ENCODE data around the gene BTBD2. TPM values are rescaled to one million over a fixed set of nuclear protein-coding genes. Genes with fewer than 3 reads are reported as not detected.

The BTBD2 gene
- polyA plus RNA-seq, 1 experiment, result 25.5 TPM

GRCh38 chr19:2039089-2039958, 23.8 kb upstream of the BTBD2 start:
- CTCF ChIA-PET, result interaction anchor here (0.6 to 1.1 kb wide), 2 partner anchors 31 to 110 kb away, joined by 3 read pairs; no protein-coding TSS in a partner anchor
- POLR2A ChIA-PET, result interaction anchor here (0.8 kb wide), 1 partner anchor 12 kb away, joined by 3 read pairs; the partner anchor contains the start of gene MKNK2
- Histone ChIP-seq H3K9me3 (ENCODE audit: control insufficient read depth, insufficient read depth, low read length) (peaks cover 16% of the 10 kb centered on the region), H3K27ac (ENCODE audit: low read depth, low read length) (no peak overlapping the region), H3K27me3 (ENCODE audit: control insufficient read depth, insufficient read depth, low read length) (no peaks in the 10 kb centered on the region), H3K4me3 (ENCODE audit: low read depth, low read length) (no peak overlapping the region)
- no peak for DNase-seq (ENCODE audit: low read depth, low spot score)
- TF ChIP-seq CTCF (IDR thresholded peaks at IDR 0.05; ENCODE audit: low read depth, low read length), result no peak

GRCh38 chr19:2038284-2039088, 23.0 kb upstream of the BTBD2 start:
- ChIA-PET POLR2A (interaction anchor here (0.8 kb wide), 1 partner anchor 13 kb away, joined by 3 read pairs; the partner anchor contains the start of gene MKNK2), CTCF (no interaction called here)
- Histone ChIP-seq H3K27me3 (ENCODE audit: control insufficient read depth, insufficient read depth, low read length) (no peaks in the 10 kb centered on the region), H3K4me3 (ENCODE audit: low read depth, low read length) (no peak overlapping the region), H3K9me3 (ENCODE audit: control insufficient read depth, insufficient read depth, low read length) (peaks cover 16% of the 10 kb centered on the region), H3K27ac (ENCODE audit: low read depth, low read length) (no peak overlapping the region)
- TF ChIP-seq CTCF (IDR thresholded peaks at IDR 0.05; ENCODE audit: low read depth, low read length), result no peak
- no peak for DNase-seq (ENCODE audit: low read depth, low spot score)

GRCh38 chr19:2037651-2038255, 22.2 kb upstream of the BTBD2 start:
- no peak for DNase-seq (ENCODE audit: low read depth, low spot score)

GRCh38 chr19:2036424-2036823, 20.9 kb upstream of the BTBD2 start:
- CTCF ChIA-PET, result no interaction called here
- TF ChIP-seq CTCF (IDR thresholded peaks at IDR 0.05; ENCODE audit: low read depth, low read length), result no peak
- POLR2A ChIA-PET, result no interaction called here

More at GRCh38 chr19:2037651-2038255, 22.2 kb upstream of the BTBD2 start:
- Histone ChIP-seq H3K9me3 (ENCODE audit: control insufficient read depth, insufficient read depth, low read length) (peaks cover 16% of the 10 kb centered on the region), H3K4me3 (ENCODE audit: low read depth, low read length) (no peak overlapping the region), H3K27ac (ENCODE audit: low read depth, low read length) (no peak overlapping the region), H3K27me3 (ENCODE audit: control insufficient read depth, insufficient read depth, low read length) (no peaks in the 10 kb centered on the region)
- ChIA-PET CTCF (no interaction called here), POLR2A (interaction anchor here (0.7 kb wide), 1 partner anchor 89 kb away, joined by 3 read pairs; no protein-coding TSS in a partner anchor)
- TF ChIP-seq CTCF (IDR thresholded peaks at IDR 0.05; ENCODE audit: low read depth, low read length), result no peak

More at GRCh38 chr19:2036424-2036823, 20.9 kb upstream of the BTBD2 start:
- DNase-seq (ENCODE audit: low read depth, low spot score), result no peak
- Histone ChIP-seq H3K27ac (ENCODE audit: low read depth, low read length) (no peak overlapping the region), H3K27me3 (ENCODE audit: control insufficient read depth, insufficient read depth, low read length) (no peaks in the 10 kb centered on the region), H3K4me3 (ENCODE audit: low read depth, low read length) (no peak overlapping the region), H3K9me3 (ENCODE audit: control insufficient read depth, insufficient read depth, low read length) (peaks cover 16% of the 10 kb centered on the region)
